HEK293 (cell line): ENCODE measurements around the gene RMND5B.

Experiments
- CTCF ChIA-PET: fragments of 350-600 bp; formaldehyde crosslinking; extraction: SDS; loops from one replicate; lab custom pipeline; 2021; ENCODE audit warnings: antibody characterized with exemption; lab: Yijun Ruan, JAX
- POLR2A ChIA-PET: fragments of 300-600 bp; formaldehyde crosslinking; extraction: SDS; loops from one replicate; lab custom pipeline; 2020; ENCODE audit warnings: antibody characterized with exemption, inconsistent platforms; lab: Yijun Ruan, JAX
- H3K27ac ChIP-seq: fragments of 200-500 bp; sonication (Bioruptor generic); 2 replicates; pipeline ENCODE4 v1.5.1; 2014; ENCODE audit warnings: low read depth, low read length, control low read depth, inconsistent platforms; ENCODE audit errors: extremely low read depth
- H3K36me3 ChIP-seq, 2 experiments: fragments of 200-500 bp in 1 of 2; sonication (Bioruptor generic) in 1 of 2; 1 replicate in 1 of 2; 2 replicates in 1 of 2; pipeline ENCODE4 v1.5.1; 2014 to 2017; ENCODE audit warnings: inconsistent platforms in 2 of 2, low read length in 2 of 2; ENCODE audit not compliant: control insufficient read depth in 2 of 2, insufficient read depth in 1 of 2
- H3K4me1 ChIP-seq: fragments of 200-500 bp; sonication (Bioruptor generic); 2 replicates; pipeline ENCODE4 v1.5.1; 2014; ENCODE audit warnings: mild to moderate bottlenecking, low read length, inconsistent platforms; ENCODE audit not compliant: control insufficient read depth, insufficient read depth
- H3K4me3 ChIP-seq: 2 replicates; pipeline ENCODE4 v1.5.1; 2011; ENCODE audit warnings: low read depth, mild to moderate bottlenecking, control low read depth, low read length, moderate library complexity
- H3K9me3 ChIP-seq: fragments of 200-500 bp; sonication (Bioruptor generic); 2 replicates; pipeline ENCODE4 v1.5.1; 2014; ENCODE audit warnings: low read depth, low read length, inconsistent platforms; ENCODE audit not compliant: control insufficient read depth, insufficient read depth
- RBAK ChIP-seq: fragments of 450-650 bp; formaldehyde crosslinking; IDR thresholded peaks from 2 replicates; pipeline ENCODE4 v1.5.1; 2016; ENCODE audit warnings: missing biosample characterization, missing genetic modification characterization
- ZFP37 ChIP-seq: fragments of 450-650 bp; formaldehyde crosslinking; IDR thresholded peaks from 2 replicates; pipeline ENCODE4 v1.5.1; 2016; ENCODE audit warnings: missing biosample characterization, missing genetic modification characterization
- ZNF146 ChIP-seq: fragments of 450-650 bp; formaldehyde crosslinking; IDR thresholded peaks from 2 replicates; pipeline ENCODE4 v1.5.1; 2016; ENCODE audit warnings: missing biosample characterization, missing genetic modification characterization
- ZNF24 ChIP-seq: fragments of 450-650 bp; formaldehyde crosslinking; IDR thresholded peaks from 2 replicates; pipeline ENCODE4 v1.5.1; 2016; ENCODE audit warnings: missing biosample characterization, missing genetic modification characterization
- ZNF366 ChIP-seq: fragments of 450-650 bp; formaldehyde crosslinking; conservative IDR thresholded peaks from 2 replicates; pipeline ENCODE4 v1.5.1; 2016; ENCODE audit warnings: missing biosample characterization, missing genetic modification characterization
- ZNF416 ChIP-seq: fragments of 450-650 bp; formaldehyde crosslinking; IDR thresholded peaks from 2 replicates; pipeline ENCODE4 v1.5.1; 2016; ENCODE audit warnings: missing biosample characterization, missing genetic modification characterization
- ZNF473 ChIP-seq: fragments of 450-650 bp; formaldehyde crosslinking; IDR thresholded peaks from 2 replicates; pipeline ENCODE4 v1.5.1; 2017; ENCODE audit warnings: missing biosample characterization, missing genetic modification characterization
- ZNF510 ChIP-seq: fragments of 450-650 bp; formaldehyde crosslinking; IDR thresholded peaks from 2 replicates; pipeline ENCODE4 v1.5.1; 2018; ENCODE audit warnings: mild to moderate bottlenecking, missing genetic modification characterization, missing biosample characterization; ENCODE audit not compliant: insufficient replicate concordance
- ZNF549 ChIP-seq: fragments of 450-650 bp; IDR thresholded peaks from 2 replicates; pipeline ENCODE4 v1.5.1; 2018; ENCODE audit warnings: missing biosample characterization, missing genetic modification characterization, mild to moderate bottlenecking, inconsistent platforms, moderate library complexity
- ZNF624 ChIP-seq: fragments of 450-650 bp; formaldehyde crosslinking; IDR thresholded peaks from 2 replicates; pipeline ENCODE4 v1.5.1; 2017; ENCODE audit warnings: missing biosample characterization, missing genetic modification characterization
- ZNF692 ChIP-seq: fragments of 450-650 bp; formaldehyde crosslinking; IDR thresholded peaks from 2 replicates; pipeline ENCODE4 v1.5.1; 2016; ENCODE audit warnings: missing biosample characterization, missing genetic modification characterization
- ZNF707 ChIP-seq: fragments of 450-650 bp; formaldehyde crosslinking; IDR thresholded peaks from 2 replicates; pipeline ENCODE4 v1.5.1; 2016; ENCODE audit warnings: missing biosample characterization, missing genetic modification characterization
- ZNF768 ChIP-seq: fragments of 450-650 bp; formaldehyde crosslinking; IDR thresholded peaks from 2 replicates; pipeline ENCODE4 v1.5.1; 2018; ENCODE audit warnings: missing biosample characterization, mild to moderate bottlenecking, missing genetic modification characterization
- ZNF776 ChIP-seq: fragments of 450-650 bp; formaldehyde crosslinking; IDR thresholded peaks from 2 replicates; pipeline ENCODE4 v1.5.0; 2017; ENCODE audit warnings: missing biosample characterization, missing genetic modification characterization, borderline replicate concordance
- TF ChIP-seq, protein P1 (sequence below): fragments of 450-650 bp; formaldehyde crosslinking; IDR thresholded peaks from 2 replicates; pipeline ENCODE4 v1.5.1; 2016; ENCODE audit warnings: missing biosample characterization, missing genetic modification characterization, borderline replicate concordance
- TF ChIP-seq, protein P2 (sequence below): fragments of 450-650 bp; formaldehyde crosslinking; IDR thresholded peaks from 2 replicates; pipeline ENCODE4 v1.5.0; 2017; ENCODE audit warnings: missing biosample characterization, missing genetic modification characterization, borderline replicate concordance
- TF ChIP-seq, protein P3 (sequence below): fragments of 450-650 bp; formaldehyde crosslinking; IDR thresholded peaks from 2 replicates; pipeline ENCODE4 v1.5.1; 2017; ENCODE audit warnings: missing biosample characterization, missing genetic modification characterization
- TF ChIP-seq, protein P4 (sequence below): fragments of 450-650 bp; formaldehyde crosslinking; IDR thresholded peaks from 2 replicates; pipeline ENCODE4 v1.5.1; 2016; ENCODE audit warnings: missing biosample characterization, missing genetic modification characterization
- TF ChIP-seq, protein P5 (sequence below): fragments of 450-650 bp; formaldehyde crosslinking; IDR thresholded peaks from 2 replicates; pipeline ENCODE4 v1.5.1; 2016; ENCODE audit warnings: missing biosample characterization, missing genetic modification characterization

Gene RMND5B

DNA sequence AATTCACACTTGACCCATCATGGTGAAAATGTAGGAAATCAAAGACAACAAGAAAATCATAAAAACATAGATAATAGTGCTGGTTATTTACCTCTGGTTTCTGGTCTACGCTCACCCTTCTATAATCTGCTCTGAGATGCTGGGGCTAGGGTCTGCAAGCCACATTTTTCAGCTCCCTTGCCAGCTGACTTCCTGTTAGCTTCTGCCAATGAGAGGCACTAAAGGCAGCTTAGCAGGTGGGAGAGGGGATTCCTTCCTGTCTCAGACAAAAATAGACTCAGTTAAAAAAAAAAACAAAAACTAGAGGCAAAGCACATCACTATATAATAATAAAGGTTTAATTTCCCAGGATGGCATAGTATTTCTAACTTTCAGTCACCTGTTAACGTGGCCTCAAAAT lies 37.7 kb upstream of the RMND5B start:
- CTCF ChIA-PET, result interaction anchor here (1.7 kb wide), 1 partner anchor 17 kb away, joined by 10 read pairs; no protein-coding TSS in a partner anchor
- no peaks in the 10 kb centered on the region for H3K9me3 ChIP-seq
- no peak for TF ChIP-seq ZNF510 (tag by site-specific recombination)
- no peak for TF ChIP-seq ZNF768 (tag by site-specific recombination)
- TF ChIP-seq ZNF707 (tag by site-specific recombination), result no peak
- H3K27ac ChIP-seq, result no peak overlapping the region
- POLR2A ChIA-PET, result no interaction called here
- H3K4me1 ChIP-seq, result no peaks in the 10 kb centered on the region
- no peak overlapping the region for H3K4me3 ChIP-seq
- no peaks in the 10 kb centered on the region for H3K36me3 ChIP-seq

DNA sequence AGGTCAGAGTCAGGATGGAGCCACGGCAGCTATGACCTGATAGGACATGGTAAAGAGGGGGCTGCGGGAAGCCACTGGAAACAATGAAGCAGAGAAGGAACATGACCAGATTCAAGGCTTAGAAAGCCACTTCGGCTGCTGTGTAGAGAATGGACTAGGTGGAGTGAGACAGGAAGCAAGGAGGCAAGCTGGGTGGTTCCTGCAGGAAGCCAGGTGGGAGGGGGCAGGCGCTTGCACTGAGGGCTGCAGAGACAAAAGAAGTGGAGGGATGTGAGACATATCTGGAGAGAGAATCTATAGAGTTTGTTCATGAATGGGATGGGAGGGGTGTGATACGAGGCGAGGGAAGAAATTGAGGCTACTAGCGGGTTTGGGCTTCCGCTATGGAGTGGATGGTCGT lies 36.5 kb upstream of the RMND5B start:
- TF ChIP-seq, protein P1, sequence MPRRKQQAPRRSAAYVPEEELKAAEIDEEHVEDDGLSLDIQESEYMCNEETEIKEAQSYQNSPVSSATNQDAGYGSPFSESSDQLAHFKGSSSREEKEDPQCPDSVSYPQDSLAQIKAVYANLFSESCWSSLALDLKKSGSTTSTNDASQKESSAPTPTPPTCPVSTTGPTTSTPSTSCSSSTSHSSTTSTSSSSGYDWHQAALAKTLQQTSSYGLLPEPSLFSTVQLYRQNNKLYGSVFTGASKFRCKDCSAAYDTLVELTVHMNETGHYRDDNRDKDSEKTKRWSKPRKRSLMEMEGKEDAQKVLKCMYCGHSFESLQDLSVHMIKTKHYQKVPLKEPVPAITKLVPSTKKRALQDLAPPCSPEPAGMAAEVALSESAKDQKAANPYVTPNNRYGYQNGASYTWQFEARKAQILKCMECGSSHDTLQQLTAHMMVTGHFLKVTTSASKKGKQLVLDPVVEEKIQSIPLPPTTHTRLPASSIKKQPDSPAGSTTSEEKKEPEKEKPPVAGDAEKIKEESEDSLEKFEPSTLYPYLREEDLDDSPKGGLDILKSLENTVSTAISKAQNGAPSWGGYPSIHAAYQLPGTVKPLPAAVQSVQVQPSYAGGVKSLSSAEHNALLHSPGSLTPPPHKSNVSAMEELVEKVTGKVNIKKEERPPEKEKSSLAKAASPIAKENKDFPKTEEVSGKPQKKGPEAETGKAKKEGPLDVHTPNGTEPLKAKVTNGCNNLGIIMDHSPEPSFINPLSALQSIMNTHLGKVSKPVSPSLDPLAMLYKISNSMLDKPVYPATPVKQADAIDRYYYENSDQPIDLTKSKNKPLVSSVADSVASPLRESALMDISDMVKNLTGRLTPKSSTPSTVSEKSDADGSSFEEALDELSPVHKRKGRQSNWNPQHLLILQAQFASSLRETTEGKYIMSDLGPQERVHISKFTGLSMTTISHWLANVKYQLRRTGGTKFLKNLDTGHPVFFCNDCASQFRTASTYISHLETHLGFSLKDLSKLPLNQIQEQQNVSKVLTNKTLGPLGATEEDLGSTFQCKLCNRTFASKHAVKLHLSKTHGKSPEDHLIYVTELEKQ (tag by site-specific recombination), result no peak
- TF ChIP-seq, protein P2, sequence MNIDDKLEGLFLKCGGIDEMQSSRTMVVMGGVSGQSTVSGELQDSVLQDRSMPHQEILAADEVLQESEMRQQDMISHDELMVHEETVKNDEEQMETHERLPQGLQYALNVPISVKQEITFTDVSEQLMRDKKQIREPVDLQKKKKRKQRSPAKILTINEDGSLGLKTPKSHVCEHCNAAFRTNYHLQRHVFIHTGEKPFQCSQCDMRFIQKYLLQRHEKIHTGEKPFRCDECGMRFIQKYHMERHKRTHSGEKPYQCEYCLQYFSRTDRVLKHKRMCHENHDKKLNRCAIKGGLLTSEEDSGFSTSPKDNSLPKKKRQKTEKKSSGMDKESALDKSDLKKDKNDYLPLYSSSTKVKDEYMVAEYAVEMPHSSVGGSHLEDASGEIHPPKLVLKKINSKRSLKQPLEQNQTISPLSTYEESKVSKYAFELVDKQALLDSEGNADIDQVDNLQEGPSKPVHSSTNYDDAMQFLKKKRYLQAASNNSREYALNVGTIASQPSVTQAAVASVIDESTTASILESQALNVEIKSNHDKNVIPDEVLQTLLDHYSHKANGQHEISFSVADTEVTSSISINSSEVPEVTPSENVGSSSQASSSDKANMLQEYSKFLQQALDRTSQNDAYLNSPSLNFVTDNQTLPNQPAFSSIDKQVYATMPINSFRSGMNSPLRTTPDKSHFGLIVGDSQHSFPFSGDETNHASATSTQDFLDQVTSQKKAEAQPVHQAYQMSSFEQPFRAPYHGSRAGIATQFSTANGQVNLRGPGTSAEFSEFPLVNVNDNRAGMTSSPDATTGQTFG (tag by site-specific recombination), result no peak
- no peak for TF ChIP-seq ZNF24
- no peak for TF ChIP-seq ZNF549 (tag by site-specific recombination)
- no peak for TF ChIP-seq ZNF624
- no peak for TF ChIP-seq ZNF416 (tag by site-specific recombination)
- CTCF ChIA-PET, result interaction anchor here (1.7 kb wide), 1 partner anchor 18 kb away, joined by 10 read pairs; no protein-coding TSS in a partner anchor

GRCh38 chr5:178098685-178099084 lies 32.1 kb upstream of the RMND5B start:
- Histone ChIP-seq H3K4me1 (no peaks in the 10 kb centered on the region), H3K27ac (no peak overlapping the region), H3K9me3 (no peaks in the 10 kb centered on the region), H3K4me3 (no peak overlapping the region), H3K36me3 (no peaks in the 10 kb centered on the region)
- POLR2A ChIA-PET, result no interaction called here
- CTCF ChIA-PET, result interaction anchor here (0.6 to 1.0 kb wide), 3 partner anchors 22 to 757 kb away, joined by 3 to 5 read pairs (median 4); no protein-coding TSS in a partner anchor
- TF ChIP-seq, protein P3, sequence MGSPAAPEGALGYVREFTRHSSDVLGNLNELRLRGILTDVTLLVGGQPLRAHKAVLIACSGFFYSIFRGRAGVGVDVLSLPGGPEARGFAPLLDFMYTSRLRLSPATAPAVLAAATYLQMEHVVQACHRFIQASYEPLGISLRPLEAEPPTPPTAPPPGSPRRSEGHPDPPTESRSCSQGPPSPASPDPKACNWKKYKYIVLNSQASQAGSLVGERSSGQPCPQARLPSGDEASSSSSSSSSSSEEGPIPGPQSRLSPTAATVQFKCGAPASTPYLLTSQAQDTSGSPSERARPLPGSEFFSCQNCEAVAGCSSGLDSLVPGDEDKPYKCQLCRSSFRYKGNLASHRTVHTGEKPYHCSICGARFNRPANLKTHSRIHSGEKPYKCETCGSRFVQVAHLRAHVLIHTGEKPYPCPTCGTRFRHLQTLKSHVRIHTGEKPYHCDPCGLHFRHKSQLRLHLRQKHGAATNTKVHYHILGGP (tag by site-specific recombination), result no peak
- TF ChIP-seq ZNF692 (tag by site-specific recombination), result no peak
- no peak for TF ChIP-seq ZNF146 (tag by site-specific recombination)
- TF ChIP-seq, protein P4, sequence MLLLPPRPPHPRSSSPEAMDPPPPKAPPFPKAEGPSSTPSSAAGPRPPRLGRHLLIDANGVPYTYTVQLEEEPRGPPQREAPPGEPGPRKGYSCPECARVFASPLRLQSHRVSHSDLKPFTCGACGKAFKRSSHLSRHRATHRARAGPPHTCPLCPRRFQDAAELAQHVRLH (tag by site-specific recombination), result no peak
- no peak for TF ChIP-seq ZNF776 (tag by site-specific recombination)
- TF ChIP-seq ZNF366 (tag by site-specific recombination), result no peak
- TF ChIP-seq ZNF549 (tag by site-specific recombination), result no peak
- TF ChIP-seq ZNF473, result no peak
- TF ChIP-seq ZFP37 (tag by site-specific recombination), result no peak
- TF ChIP-seq, protein P5, sequence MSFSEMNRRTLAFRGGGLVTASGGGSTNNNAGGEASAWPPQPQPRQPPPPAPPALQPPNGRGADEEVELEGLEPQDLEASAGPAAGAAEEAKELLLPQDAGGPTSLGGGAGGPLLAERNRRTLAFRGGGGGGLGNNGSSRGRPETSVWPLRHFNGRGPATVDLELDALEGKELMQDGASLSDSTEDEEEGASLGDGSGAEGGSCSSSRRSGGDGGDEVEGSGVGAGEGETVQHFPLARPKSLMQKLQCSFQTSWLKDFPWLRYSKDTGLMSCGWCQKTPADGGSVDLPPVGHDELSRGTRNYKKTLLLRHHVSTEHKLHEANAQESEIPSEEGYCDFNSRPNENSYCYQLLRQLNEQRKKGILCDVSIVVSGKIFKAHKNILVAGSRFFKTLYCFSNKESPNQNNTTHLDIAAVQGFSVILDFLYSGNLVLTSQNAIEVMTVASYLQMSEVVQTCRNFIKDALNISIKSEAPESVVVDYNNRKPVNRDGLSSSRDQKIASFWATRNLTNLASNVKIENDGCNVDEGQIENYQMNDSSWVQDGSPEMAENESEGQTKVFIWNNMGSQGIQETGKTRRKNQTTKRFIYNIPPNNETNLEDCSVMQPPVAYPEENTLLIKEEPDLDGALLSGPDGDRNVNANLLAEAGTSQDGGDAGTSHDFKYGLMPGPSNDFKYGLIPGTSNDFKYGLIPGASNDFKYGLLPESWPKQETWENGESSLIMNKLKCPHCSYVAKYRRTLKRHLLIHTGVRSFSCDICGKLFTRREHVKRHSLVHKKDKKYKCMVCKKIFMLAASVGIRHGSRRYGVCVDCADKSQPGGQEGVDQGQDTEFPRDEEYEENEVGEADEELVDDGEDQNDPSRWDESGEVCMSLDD (tag by site-specific recombination), result no peak
- TF ChIP-seq RBAK, result no peak

More for the DNA sequence above, 36.5 kb upstream of the RMND5B start:
- Histone ChIP-seq H3K36me3 (no peaks in the 10 kb centered on the region), H3K9me3 (no peaks in the 10 kb centered on the region), H3K4me1 (no peaks in the 10 kb centered on the region), H3K4me3 (no peak overlapping the region), H3K27ac (no peak overlapping the region)
- POLR2A ChIA-PET, result no interaction called here
